SK-N-SH treated with all-trans-retinoic acid at 6 μM for 48 hours (cell line): ENCODE data around the gene ANAPC2.

ENCODE experiments used
- SNAI2 ChIP-seq: fragments of 250-450 bp; sonication (Bioruptor Pico); IDR thresholded peaks from 2 replicates; pipeline ENCODE4 v1.5.0; 2020; ENCODE audit warnings: mild to moderate bottlenecking, moderate library complexity
- TOX ChIP-seq: fragments of 250-450 bp; sonication (Bioruptor Pico); IDR thresholded peaks from 2 replicates; pipeline ENCODE4 v1.8.0; 2021; ENCODE audit warnings: mild to moderate bottlenecking, moderate library complexity, borderline replicate concordance
- ZC3H10 ChIP-seq: fragments of 250-450 bp; sonication (Bioruptor Pico); IDR thresholded peaks from 2 replicates; pipeline ENCODE4 v1.5.1; 2021; ENCODE audit warnings: mild to moderate bottlenecking, moderate library complexity
- ZFP30 ChIP-seq: fragments of 450-650 bp; formaldehyde crosslinking; IDR thresholded peaks from 2 replicates; pipeline ENCODE4 v1.5.0; 2022; ENCODE audit warnings: mild to moderate bottlenecking, moderate library complexity
- TF ChIP-seq, protein P1 (sequence below): fragments of 250-450 bp; sonication (Bioruptor Pico); IDR thresholded peaks from 2 replicates; pipeline ENCODE4 v1.8.0; 2020; ENCODE audit warnings: mild to moderate bottlenecking, moderate library complexity, borderline replicate concordance

- TF ChIP-seq, protein P1, sequence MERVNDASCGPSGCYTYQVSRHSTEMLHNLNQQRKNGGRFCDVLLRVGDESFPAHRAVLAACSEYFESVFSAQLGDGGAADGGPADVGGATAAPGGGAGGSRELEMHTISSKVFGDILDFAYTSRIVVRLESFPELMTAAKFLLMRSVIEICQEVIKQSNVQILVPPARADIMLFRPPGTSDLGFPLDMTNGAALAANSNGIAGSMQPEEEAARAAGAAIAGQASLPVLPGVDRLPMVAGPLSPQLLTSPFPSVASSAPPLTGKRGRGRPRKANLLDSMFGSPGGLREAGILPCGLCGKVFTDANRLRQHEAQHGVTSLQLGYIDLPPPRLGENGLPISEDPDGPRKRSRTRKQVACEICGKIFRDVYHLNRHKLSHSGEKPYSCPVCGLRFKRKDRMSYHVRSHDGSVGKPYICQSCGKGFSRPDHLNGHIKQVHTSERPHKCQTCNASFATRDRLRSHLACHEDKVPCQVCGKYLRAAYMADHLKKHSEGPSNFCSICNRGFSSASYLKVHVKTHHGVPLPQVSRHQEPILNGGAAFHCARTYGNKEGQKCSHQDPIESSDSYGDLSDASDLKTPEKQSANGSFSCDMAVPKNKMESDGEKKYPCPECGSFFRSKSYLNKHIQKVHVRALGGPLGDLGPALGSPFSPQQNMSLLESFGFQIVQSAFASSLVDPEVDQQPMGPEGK (CRISPR knock-in tag), result no peak
- no peak for TF ChIP-seq TOX
- TF ChIP-seq SNAI2 (CRISPR knock-in tag), result no peak
- TF ChIP-seq ZFP30 (CRISPR knock-in tag), result no peak
- no peak for TF ChIP-seq ZC3H10
These were observed 34.1 kb upstream of the ANAPC2 start, which contains the start of gene RNF208 for GRCh38 chr9:137222190-137223077.
